HCT116 (cell line): ENCODE results near the gene DOCK2. TPM values are rescaled to one million over a fixed set of nuclear protein-coding genes. Genes with fewer than 3 reads are reported as not detected.

ENCODE experiments used
- ATAC-seq: fragments of 200-7000 bp; cut with Tn5 transposase; 2 replicates; pipeline ENCODE4 v1.9.1; 2020; ENCODE audit warnings: mild to moderate bottlenecking, moderate library complexity
- BruUV-seq: library from RNA; stranded (reverse); fragments of 400-500 nt; replicated peaks from 2 replicates; lab custom pipeline; 2021; lab: Mats Ljungman, UMichigan
- CTCF ChIA-PET: fragments of 300-600 bp; sonication (Branson Sonifier 250); formaldehyde crosslinking; loops from one replicate; lab custom pipeline; 2021; ENCODE audit warnings: antibody characterized with exemption; lab: Charles Lee
- POLR2A ChIA-PET: fragments of 300-600, 350-600 bp; sonication (Branson Sonifier 250); formaldehyde crosslinking; loops from one replicate; lab custom pipeline; 2021; ENCODE audit warnings: antibody characterized with exemption; lab: Charles Lee
- RAD21 ChIA-PET, 2 experiments: fragments of 300-600 bp; sonication (Branson Sonifier 250); formaldehyde crosslinking; loops; one replicate each; lab custom pipeline; 2023; ENCODE audit warnings: low total read pairs in 2 of 2; ENCODE audit not compliant: uncharacterized antibody in 2 of 2, unreplicated experiment in 2 of 2, low non-redundant PET in 1 of 2; lab: Charles Lee
- DNase-seq: peaks from one replicate; pipeline ENCODE4 v3.0.0-alpha.2; 2010; ENCODE audit warnings: low read depth, low spot score
- H2AFZ ChIP-seq: fragments of 200-600 bp; shearing (Covaris generic), sonication (generic); 2 replicates; pipeline ENCODE4 v1.6.1; 2017; ENCODE audit warnings: low read depth, mixed run types, mixed read lengths, antibody characterized with exemption, low read length; ENCODE audit not compliant: poor library complexity, severe bottlenecking
- H3K27ac ChIP-seq: 2 replicates; pipeline ENCODE4 v1.5.1; 2012; ENCODE audit warnings: low read depth, low read length
- H3K27me3 ChIP-seq: fragments of 200-600 bp; sonication (generic); 2 replicates; pipeline ENCODE4 v1.6.1; 2016; ENCODE audit warnings: mixed run types, low read length, mixed read lengths; ENCODE audit not compliant: insufficient read depth
- H3K36me3 ChIP-seq, 2 experiments: fragments of 200-500 bp in 1 of 2; fragments of 200-600 bp in 1 of 2; sonication (Bioruptor generic) in 1 of 2; sonication (generic) in 1 of 2; 2 replicates each; pipeline versions ENCODE4 v1.5.1 to v1.6.1; 2014 to 2016; ENCODE audit warnings: low read length in 2 of 2, inconsistent platforms in 1 of 2, mixed read lengths in 1 of 2, mixed run types in 1 of 2; ENCODE audit not compliant: insufficient read depth in 2 of 2, control insufficient read depth in 1 of 2
- H3K4me1 ChIP-seq, 2 experiments: fragments of 200-600 bp in 1 of 2; sonication (generic) in 1 of 2; 2 replicates each; pipeline versions ENCODE4 v1.5.1 to v1.6.1; 2012 to 2017; ENCODE audit warnings: low read length in 2 of 2, inconsistent platforms in 1 of 2, mild to moderate bottlenecking in 1 of 2, mixed read lengths in 1 of 2, mixed run types in 1 of 2, moderate library complexity in 1 of 2; ENCODE audit not compliant: insufficient read depth in 2 of 2, control insufficient read depth in 1 of 2
- H3K4me2 ChIP-seq: fragments of 200-600 bp; sonication (generic); 2 replicates; pipeline ENCODE4 v1.6.1; 2017; ENCODE audit warnings: mixed run types, low read length, mixed read lengths
- H3K4me3 ChIP-seq, 2 experiments: fragments of 200-600 bp in 1 of 2; sonication (generic) in 1 of 2; replicated peaks in 1 of 2; 2 replicates each; pipeline ENCODE4 v1.5.1; 2011 to 2016; ENCODE audit warnings: low read length in 2 of 2, control low read depth in 1 of 2, low read depth in 1 of 2, mild to moderate bottlenecking in 1 of 2, mixed read lengths in 1 of 2, mixed run types in 1 of 2
- H3K79me2 ChIP-seq: fragments of 200-600 bp; sonication (generic); 2 replicates; pipeline ENCODE4 v1.6.1; 2017; ENCODE audit warnings: mild to moderate bottlenecking, mixed run types, low read length, moderate library complexity, mixed read lengths; ENCODE audit not compliant: insufficient read depth
- H3K9ac ChIP-seq: fragments of 200-600 bp; sonication (generic); 2 replicates; pipeline ENCODE4 v1.6.1; 2016; ENCODE audit warnings: low read length, mixed read lengths
- H3K9me2 ChIP-seq: fragments of 200-600 bp; sonication (generic), shearing (Covaris generic); 2 replicates; pipeline ENCODE4 v1.6.1; 2017; ENCODE audit warnings: mixed run types, mild to moderate bottlenecking, moderate library complexity; ENCODE audit not compliant: insufficient read depth
- H3K9me3 ChIP-seq, 2 experiments: fragments of 200-500 bp in 1 of 2; fragments of 200-600 bp in 1 of 2; sonication (Bioruptor generic) in 1 of 2; sonication (generic) in 1 of 2; 2 replicates each; pipeline ENCODE4 v1.6.1; 2014 to 2017; ENCODE audit warnings: low read length in 2 of 2, mixed read lengths in 2 of 2, inconsistent platforms in 1 of 2, low read depth in 1 of 2, mild to moderate bottlenecking in 1 of 2, mixed run types in 1 of 2, moderate library complexity in 1 of 2; ENCODE audit not compliant: control insufficient read depth in 1 of 2, insufficient read depth in 1 of 2
- H4K20me1 ChIP-seq: fragments of 200-600 bp; sonication (generic), shearing (Covaris generic); 2 replicates; pipeline ENCODE4 v1.6.1; 2017; ENCODE audit warnings: mixed run types, mild to moderate bottlenecking, moderate library complexity; ENCODE audit not compliant: insufficient read depth
- CBX3 ChIP-seq: IDR thresholded peaks from 2 replicates; pipeline ENCODE4 v1.6.1; 2012; ENCODE audit warnings: low read depth
- CEBPB ChIP-seq: IDR thresholded peaks from 2 replicates; pipeline ENCODE4 v1.6.1; 2012; ENCODE audit warnings: low read depth
- CTCF ChIP-seq, 3 experiments: fragments of 200-600 bp in 1 of 3; sonication (generic) in 1 of 3; IDR thresholded peaks in 2 of 3; conservative IDR thresholded peaks in 1 of 3; 2 replicates each; pipeline ENCODE4 v1.5.1; 2012 to 2017; ENCODE audit warnings: low read depth in 2 of 3, low read length in 2 of 3, antibody characterized with exemption in 1 of 3, borderline replicate concordance in 1 of 3, control low read depth in 1 of 3, mild to moderate bottlenecking in 1 of 3, mixed read lengths in 1 of 3, mixed run types in 1 of 3, moderate library complexity in 1 of 3; ENCODE audit not compliant: insufficient read depth in 1 of 3
- FOSL1 ChIP-seq: IDR thresholded peaks from 2 replicates; pipeline ENCODE4 v1.6.1; 2012; ENCODE audit warnings: low read depth
- MAX ChIP-seq: IDR thresholded peaks from 2 replicates; pipeline ENCODE4 v1.6.1; 2012
- POLR2A ChIP-seq: IDR thresholded peaks from 2 replicates; pipeline ENCODE4 v1.7.0; 2011; ENCODE audit warnings: borderline replicate concordance; ENCODE audit not compliant: insufficient read depth, insufficient read length; ENCODE audit errors: extremely low read depth
- POLR2AphosphoS5 ChIP-seq: IDR thresholded peaks from 2 replicates; pipeline ENCODE4 v1.6.1; 2011; ENCODE audit warnings: mild to moderate bottlenecking, low read depth, low read length, moderate library complexity
- RAD21 ChIP-seq: IDR thresholded peaks from 2 replicates; pipeline ENCODE4 v1.6.1; 2012; ENCODE audit warnings: low read depth, mild to moderate bottlenecking
- REST ChIP-seq: IDR thresholded peaks from 2 replicates; pipeline ENCODE4 v1.6.1; 2012; ENCODE audit warnings: low read depth
- SP1 ChIP-seq: IDR thresholded peaks from 2 replicates; pipeline ENCODE4 v1.6.1; 2012; ENCODE audit warnings: low read depth
- ZBTB33 ChIP-seq: IDR thresholded peaks from 2 replicates; pipeline ENCODE4 v1.6.1; 2011; ENCODE audit warnings: mild to moderate bottlenecking, low read length, moderate library complexity; ENCODE audit not compliant: insufficient replicate concordance; ENCODE audit errors: extremely low read depth
- ZFX ChIP-seq: fragments of 450-650 bp; IDR thresholded peaks from 2 replicates; pipeline ENCODE4 v1.6.1; 2017
- intact Hi-C: fragments of 100-400 bp; cut with micrococcal nuclease; formaldehyde crosslinking; loops from 2 replicates; pipeline ENCODE4 v1.10.0; 2022
- total RNA-seq: library from RNA; stranded (reverse); gene quantifications from one replicate; pipeline ENCODE4 v1.2.1, GENCODE V29; 2021; ENCODE audit not compliant: unreplicated experiment

Gene DOCK2
- total RNA-seq, 1 experiment from 2014 or later, result 0.89 TPM

- no peaks in the 10 kb centered on the region for H4K20me1 ChIP-seq
- intact Hi-C loops, result loop anchor here (1.0 to 5.0 kb wide), 2 partner anchors 278 to 1273 kb away; no protein-coding TSS in a partner anchor
- no peak within 1 kb of the TSS for H3K9ac ChIP-seq
- no peak within 1 kb of the TSS for H3K27ac ChIP-seq
- H3K36me3 ChIP-seq, result no peaks in the 10 kb centered on the region
- RAD21 ChIA-PET, result no interaction called here
- H3K27me3 ChIP-seq, result peaks cover 46% of the 10 kb centered on the region
- H3K79me2 ChIP-seq, result no peaks in the 10 kb centered on the region
- CTCF ChIA-PET, result interaction anchor here (0.9 to 2.4 kb wide), 11 partner anchors 9 to 282 kb away, joined by 3 to 18 read pairs (median 3); no protein-coding TSS in a partner anchor
- TF ChIP-seq POLR2A (no peak), ZFX (no peak), FOSL1 (0 out of 2 replicates have a peak, but pooled peaks have one; percentile 6), CEBPB (no peak), POLR2AphosphoS5 (no peak), CTCF (IDR thresholded peaks at IDR 0.05 in 2 of 3, conservative IDR thresholded peaks at IDR 0.05 in 1 of 3; ENCODE audit: borderline replicate concordance in 1 of 3, insufficient read depth in 1 of 3, low read depth in 2 of 3, low read length in 2 of 3) (peak; percentile 51 to 93 (median 71)), ZBTB33 (no peak), SP1 (no peak), MAX (0 out of 2 replicates have a peak, but pooled peaks have one; percentile 16), CBX3 (peak; percentile 42; the same call in 1 of the 2 replicates), REST (no peak), RAD21 (peak; percentile 44)
- peak within 1 kb of the TSS; percentile 52 for H3K4me2 ChIP-seq
- ATAC-seq, result peak; percentile 91
- H3K4me1 ChIP-seq, result peaks cover 0 to 3% of the 10 kb centered on the region in 2 experiments; a peak in 1 of 4 replicates
- POLR2A ChIA-PET, result interaction anchor here (1.3 kb wide), 1 partner anchor 397 kb away, joined by 3 read pairs; the partner anchor contains the start of gene SPDL1
- DNase-seq, result peak; percentile 56
- H2AFZ ChIP-seq, result peak within 1 kb of the TSS; percentile 58
- no TSS peak for BruUV-seq
- no peak within 1 kb of the TSS for H3K4me3 ChIP-seq
- no peaks in the 10 kb centered on the region for H3K9me3 ChIP-seq
- H3K9me2 ChIP-seq, result no peaks in the 10 kb centered on the region
Observed at GRCh38 chr5:169980418-169981053, 343.5 kb downstream of the DOCK2 start, which contains the start of gene INSYN2B. Gene INSYN2B, minus strand, starts transcription at chr5:169980495. Its CDS starts 96,597 bp downstream, at chr5:169883898.
